GM19468 (cell line): ENCODE measurements around the gene SLIT3.

ENCODE experiments used
- ATAC-seq: cut with Tn5 transposase; IDR thresholded peaks from one replicate; pipeline ENCODE4 v1.9.1; 2021; ENCODE audit warnings: mild to moderate bottlenecking, moderate library complexity, moderate number of reproducible peaks; ENCODE audit not compliant: unreplicated experiment; ENCODE audit errors: extremely low read depth

The SLIT3 gene

DNA sequence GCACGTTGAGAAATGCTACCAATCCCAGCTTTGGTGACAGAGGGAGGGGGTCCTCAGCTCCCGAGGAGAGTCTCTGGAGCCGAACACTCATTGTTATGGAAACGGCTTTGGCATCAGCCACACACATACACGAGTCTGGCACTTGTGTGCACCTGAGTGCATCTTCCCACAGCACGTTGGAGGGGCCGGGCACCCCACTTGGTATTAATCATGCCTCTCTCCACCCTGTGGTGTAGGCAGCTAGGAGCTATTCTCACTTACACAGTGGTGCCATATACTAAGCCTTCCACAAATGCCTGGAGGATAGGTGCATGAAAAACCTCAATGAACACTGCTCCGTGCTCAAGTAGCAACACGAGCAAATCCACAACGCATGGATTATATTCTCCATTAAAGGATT, 587.9 kb downstream of the SLIT3 start:
- ATAC-seq: no peak

DNA sequence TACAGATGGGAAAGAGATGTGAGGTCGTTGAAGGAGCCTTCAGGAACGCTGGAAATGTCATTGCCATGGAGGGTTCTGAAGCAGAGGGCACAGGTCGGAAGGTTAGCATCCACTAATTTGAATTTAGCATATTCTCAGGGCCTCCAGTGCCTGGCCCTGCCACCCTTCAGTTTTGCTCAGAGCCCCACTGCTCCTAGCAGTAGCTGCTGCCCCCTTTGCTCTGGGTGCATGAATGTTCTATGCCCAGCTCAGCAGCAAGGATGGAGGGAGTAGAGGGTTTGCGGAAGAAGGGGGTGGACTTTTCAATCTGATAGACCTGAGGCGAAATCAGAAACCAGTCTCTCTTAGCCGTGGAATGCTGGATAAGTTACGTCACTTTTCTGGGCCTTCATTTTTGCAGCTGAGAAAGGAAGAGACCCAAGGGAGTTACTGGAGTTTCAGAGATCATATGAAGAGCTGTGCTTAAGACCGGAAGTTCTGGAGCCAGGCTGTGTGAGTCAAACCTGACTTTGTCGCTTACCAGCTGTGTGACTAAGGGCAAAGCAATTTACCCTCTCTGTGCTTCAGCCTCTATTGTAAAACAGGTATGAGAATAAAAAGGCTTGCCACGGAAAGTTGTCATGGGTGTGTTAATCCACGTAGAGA, 588.5 kb downstream of the SLIT3 start:
- no peak for ATAC-seq

DNA sequence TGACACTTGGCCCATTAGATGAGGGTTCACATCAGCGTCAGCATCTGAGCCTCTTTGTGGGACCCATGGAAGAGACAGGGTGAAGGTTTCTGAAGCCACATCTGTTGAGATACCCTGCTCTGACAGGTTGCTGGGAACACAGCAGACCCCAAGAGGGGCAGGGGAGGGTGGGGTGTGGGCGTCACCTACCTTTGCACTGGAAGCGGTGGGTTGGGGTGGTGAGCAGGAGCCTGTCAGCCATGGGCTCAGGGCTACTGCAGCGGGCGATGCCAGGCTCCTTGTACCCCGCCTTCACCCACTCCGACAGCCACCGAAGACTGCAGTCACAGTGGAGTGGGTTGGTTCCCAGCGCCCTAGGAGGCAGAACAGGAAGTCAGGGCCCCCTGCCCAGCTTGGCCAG, 590.2 kb downstream of the SLIT3 start:
- no peak for ATAC-seq

DNA sequence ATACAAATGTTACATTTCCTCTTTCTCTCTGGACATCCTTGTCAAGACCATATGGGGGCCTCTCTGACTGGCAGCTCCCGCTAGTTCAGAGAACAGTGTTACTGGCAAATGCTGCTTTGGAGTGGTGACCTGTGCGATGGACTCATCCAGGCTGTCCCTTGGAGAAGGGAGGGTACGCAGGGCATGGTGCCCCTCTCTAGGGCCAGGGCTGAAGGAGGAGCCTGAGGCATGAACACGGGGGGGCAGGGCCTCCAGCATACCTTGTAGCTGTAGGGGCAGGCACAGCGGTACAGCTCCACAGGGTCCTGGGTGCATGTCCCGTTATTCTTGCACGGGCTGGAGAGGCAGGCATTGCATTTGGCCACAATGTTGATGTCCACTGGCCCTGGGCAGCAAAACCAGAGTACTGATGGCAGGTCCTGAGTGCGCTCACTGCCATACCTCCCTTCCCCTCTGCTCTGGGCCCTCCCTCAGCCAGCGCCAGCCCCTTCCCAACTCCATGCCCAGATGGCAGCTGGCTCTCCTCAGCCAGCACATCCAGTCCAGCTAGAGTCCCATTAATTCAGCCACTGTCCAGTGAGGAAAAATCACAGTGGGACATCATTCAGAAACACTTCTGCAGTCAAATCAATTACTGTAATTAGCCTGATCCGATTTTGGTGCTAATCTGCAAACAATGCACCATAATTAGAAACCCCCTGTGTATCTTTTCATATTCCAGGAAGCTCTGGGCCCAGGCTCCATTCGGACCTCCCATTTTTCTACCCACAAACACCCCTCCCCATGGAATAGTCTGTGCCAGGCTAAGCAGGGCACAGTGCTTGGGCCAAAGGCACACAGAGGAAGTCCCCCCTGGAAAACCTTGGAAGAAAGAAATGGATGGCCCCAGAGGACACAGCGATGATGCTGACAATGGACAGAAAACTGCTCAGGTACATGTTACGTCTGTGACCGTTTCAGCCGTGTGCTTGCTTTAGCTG, 592.9 kb downstream of the SLIT3 start:
- no peak for ATAC-seq

DNA sequence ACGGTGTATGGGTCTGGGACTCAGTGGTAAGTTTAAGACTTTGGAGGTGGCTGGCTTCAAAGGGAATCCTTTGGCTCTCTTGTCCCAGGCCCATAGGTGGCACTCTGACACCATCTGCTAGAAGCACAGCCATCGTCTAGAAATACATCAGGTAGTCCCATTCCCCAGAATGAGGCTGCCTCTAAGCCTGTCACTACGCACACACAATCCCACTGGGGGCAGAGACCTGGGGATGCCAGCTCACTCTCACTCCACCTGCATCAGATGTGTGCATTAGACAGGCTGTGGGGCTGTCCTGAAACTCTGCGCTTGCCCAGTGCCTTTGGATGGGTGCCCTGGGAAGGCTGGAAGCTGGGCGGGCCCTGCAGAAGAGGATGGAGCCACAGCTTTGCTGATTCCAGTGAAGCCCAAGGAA, 594.3 kb downstream of the SLIT3 start:
- ATAC-seq: no peak

DNA sequence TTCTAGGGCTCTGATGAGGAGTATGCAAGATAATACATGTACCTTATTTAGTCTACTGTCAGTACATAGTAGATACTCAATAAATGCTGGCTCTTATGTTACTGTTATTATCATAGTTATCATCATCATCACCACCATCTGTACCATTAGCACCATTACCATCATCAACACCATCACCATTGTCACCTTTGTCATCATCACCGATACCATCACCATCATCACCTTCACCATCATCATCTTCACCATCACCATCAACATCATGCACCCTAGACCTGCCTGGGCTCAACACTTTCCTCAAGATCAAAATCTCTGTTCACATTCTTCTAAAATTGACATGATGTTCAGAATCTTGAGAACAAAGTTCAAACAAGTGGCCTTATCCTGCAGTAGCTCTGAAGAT, 595.6 kb downstream of the SLIT3 start:
- no peak for ATAC-seq

DNA sequence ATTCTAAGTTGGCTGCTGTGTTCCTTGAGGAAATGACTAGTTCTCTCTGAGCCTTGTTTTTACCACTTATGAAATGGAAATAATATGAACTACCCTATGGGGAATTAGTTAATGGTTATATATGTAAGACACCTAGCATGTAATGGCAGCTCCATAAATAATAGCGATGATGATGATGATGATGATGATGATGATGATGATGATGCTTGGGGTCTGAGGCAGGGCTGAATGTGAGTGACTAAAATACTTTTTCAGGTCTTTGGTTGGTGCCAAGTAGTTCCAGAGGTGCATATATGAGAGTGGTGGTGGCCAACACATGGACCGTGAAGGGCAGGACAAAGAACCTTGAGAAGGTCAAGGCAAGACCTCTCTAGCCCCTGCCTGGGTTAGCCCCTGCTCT, 598.4 kb downstream of the SLIT3 start:
- no peak for ATAC-seq

DNA sequence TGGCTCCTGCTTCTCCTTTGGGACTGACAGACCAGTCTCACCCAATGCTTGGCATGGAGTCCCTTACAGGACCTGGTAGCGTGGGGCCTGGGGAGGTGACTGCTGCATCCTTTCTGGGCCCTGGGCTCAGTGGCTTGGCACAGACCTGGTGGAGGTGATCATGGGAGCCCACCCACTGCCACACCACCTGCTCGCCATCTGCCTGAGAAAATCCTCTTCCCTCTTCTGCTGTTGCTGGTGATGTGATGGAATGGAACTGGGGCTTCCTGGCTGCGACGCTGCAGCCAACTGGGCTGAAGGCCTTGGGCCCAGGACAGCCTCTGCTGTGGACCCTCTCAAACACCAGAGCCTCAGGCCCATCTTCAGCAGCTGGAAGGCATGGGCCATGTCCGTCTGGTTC, 599.3 kb downstream of the SLIT3 start:
- ATAC-seq: no peak

DNA sequence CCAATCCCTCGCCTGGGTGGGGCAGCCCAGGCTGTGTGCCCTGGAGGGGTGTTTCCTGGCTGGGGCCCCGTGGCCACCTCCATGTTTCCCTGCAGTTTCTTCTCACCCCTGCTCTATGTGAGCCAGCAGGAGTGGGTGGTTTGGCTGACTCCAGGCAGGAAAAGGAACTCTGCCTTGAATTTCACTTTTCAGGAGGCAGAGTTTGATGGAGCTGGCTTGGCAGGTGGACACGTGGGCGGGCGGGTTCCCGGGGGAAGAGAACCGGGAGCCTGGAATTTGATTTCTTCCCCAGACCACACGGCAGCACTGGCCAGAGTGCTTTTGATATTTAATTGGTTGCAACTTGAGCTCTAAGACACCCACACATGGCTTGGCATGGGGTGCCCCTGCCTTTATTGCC, 601.9 kb downstream of the SLIT3 start:
- ATAC-seq: no peak

DNA sequence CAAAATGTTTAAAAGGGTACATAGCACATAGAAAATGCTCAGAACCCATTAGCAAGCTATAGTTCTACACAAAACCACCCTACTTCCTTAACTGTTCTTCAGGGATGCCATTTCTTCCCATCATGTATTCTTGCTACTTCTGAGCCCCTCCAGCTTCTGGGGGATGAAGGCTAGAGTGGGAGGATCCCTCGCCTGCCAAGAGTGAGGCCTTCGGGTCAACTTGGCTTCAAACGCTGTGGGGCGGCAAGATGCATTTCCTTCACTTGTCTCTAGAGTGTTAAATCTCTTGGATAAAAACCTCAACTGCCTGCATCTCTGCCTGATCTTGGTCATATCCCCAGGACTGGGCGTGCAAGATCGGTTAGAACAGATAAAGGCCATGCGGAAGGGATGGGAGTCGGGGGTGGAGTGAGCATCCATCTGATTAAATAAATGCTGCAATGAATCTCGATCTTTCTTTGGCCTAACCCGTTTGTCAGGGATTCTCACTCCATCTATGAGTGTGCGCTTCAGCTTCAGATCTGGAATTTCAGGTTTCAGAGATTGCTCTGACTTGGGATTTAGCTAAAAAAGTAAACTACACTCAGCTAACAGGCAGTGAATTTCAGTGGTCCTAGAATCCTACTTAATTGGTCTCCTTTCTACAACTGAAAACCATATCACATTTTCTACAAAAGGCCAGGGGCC, 603.8 kb downstream of the SLIT3 start:
- no peak for ATAC-seq

DNA sequence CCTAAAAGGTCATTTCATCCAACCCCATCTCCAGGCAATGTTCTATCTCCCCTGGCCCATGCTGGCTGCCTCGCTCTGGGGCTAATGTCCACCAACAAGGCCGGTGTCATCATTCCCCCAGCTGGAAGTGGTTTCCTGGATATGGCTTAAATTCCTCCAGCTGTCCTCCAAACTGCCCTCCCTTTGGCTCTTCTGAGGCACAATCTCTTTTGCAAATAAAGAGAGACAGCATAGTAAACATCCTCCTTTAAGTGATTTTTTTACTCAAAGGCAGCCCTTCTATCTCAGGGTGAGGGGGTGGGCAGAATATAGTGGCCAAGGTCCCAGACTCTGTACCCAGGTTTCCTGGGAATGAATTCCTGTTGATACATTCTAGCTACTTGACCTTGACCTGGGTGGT, 604.3 kb downstream of the SLIT3 start:
- no peak for ATAC-seq

DNA sequence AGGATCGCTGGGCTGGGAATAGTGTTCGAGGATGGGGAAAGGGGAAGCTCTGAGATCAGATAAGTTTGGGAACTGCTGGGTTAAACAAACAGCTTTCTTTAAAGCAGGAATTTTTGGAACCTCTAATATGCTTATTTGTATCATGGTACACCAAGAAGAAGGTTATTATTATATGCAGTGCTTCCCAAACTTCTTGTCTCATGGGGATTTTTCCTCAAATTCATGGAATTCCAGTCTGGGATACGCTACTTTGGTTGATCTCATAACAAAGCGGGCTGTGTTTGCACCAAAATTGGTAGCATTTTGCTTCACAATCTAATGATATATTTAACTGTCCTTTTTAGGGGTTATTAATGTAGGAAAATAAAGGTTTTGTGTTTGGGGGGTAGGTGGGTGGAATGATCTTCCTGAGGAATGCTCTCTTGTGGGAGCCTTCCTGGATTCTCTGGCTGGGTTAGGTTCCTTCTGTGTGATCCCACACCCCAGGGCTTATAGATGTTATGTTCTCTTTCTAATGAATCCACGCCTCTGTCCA, 605.6 kb downstream of the SLIT3 start:
- no peak for ATAC-seq

DNA sequence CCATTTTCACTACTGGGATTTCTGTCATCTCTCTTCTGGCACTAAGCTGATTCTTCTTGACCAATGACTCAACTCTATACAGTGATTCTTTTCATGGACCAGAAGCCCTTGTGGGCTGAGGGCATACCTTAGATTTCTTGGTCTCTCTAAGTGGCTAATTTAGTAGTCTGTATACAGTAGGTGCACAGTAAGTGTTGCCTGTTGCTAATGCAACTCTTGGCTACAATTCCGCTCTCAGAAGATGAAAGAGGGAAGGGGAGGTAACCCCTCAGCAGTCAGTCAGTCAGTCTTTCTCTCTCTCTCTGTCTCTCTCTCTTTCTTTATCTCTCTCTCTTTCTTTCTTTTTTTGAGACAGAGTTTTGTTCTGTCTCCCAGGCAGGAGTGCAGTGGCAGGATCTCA, 606.6 kb downstream of the SLIT3 start:
- no peak for ATAC-seq

DNA sequence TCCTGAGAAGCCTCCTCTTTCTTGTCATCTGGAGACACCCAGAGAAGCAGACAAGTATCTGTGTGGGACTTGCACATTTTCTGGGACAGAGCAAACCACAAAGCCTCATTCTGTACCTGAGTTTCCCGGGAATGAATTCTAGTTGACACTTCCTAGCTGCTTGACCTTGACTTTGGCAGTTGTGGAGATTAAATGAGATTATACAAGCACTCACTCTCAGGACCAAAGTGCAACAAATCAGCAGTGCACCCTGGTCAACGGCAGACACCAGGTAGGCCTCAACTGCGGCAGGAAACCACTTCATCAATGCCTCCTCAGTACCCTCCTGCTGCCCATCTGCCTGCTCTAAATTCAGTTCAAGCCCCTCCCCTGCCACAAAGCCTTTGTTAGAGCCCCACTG, 607.1 kb downstream of the SLIT3 start:
- no peak for ATAC-seq

DNA sequence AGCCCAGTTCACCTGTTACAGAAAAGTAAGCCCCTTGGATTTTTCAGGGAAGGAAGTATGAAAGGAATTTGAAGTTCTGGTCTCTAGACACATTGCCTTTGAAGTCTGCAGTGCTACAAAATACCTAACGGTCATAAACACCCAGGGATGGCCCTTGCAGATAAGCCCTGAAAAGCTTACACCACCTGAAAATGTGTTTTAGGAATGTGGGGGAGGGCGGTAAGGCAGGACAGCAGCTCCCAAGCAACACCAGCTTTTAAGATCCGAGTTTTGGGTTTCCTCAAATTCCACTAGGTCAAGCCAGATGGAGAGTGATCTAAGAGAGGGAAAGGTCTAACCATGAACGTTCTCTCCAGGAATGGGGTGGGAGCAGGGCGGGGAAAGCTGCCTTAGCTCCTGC, 607.6 kb downstream of the SLIT3 start:
- ATAC-seq: no peak

DNA sequence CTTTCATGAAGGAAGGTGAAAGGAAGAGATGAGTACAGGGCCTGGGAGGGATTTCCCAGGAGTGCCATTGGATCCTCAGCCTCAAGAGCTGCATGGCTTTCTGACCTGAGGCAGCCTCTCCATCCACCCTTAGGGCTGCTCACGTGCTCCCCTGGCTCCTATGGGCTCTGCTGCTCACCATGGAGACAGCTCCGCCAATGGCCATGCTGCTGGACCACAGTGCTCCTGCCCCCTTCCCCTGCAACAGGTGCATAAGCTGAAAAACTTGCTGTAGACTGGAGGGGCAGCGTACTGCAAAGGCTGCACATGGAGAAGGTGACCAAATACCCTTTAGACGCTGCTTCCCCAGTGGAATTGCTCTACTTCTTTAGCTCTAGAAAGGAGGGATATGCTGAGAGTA, 609.0 kb downstream of the SLIT3 start:
- no peak for ATAC-seq

DNA sequence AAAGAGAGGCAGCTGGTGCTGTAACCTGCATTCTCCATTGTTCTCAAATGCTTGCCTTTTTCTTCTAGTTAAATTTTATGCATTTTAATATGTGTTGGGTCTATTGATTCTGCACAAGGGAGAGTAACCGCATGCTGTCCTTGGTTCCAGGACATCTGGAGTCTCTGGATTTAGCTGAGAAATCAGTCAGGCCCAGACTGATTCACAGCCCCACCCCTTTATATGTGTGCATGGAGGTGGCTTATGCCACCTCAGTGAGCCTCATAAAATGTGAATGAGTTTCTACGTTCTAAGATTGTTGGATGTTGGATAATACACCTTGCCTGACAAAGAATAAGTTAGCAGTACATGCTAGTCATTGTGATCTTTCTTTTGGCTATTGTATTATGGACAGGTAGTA, 611.7 kb downstream of the SLIT3 start:
- no peak for ATAC-seq

DNA sequence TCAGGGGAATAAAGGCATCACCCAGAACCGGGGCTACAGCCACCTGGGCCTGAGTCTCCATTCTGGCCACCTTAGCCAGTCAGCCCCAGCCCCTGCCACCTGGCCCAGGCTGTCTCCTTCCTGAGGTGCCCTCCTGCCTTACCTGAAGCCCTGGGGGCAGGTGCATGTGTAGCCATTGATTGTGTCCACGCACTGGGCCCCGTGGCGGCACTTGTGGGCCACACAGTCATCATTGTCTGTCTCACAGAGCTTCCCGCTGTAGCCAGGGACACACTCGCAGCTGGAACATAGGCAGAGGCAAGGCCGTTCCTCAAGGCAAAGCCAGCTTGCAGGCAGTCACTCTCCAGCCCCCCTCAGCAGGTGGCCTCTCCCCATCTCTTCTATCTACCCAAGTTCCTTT, 614.1 kb downstream of the SLIT3 start:
- no peak for ATAC-seq

DNA sequence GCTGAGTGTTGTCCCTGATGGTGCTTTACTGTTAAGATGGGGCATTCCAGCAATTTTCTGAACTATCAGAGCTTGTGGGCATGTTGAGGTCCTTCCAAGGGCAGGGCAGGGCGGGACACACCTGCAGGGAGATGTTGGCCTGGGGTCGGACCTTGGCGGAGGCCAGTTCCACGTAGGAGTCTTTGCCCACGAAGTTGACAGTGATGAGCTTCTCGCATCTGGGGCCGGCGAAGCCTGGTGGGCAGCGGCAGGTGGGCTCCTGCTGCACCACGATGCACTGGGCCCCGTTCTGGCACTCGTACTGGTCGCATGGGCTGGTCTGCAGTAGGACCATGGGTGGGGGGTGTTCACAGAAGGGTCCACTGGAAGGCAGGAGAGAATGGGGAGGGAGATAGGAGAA, 615.4 kb downstream of the SLIT3 start:
- ATAC-seq: no peak

DNA sequence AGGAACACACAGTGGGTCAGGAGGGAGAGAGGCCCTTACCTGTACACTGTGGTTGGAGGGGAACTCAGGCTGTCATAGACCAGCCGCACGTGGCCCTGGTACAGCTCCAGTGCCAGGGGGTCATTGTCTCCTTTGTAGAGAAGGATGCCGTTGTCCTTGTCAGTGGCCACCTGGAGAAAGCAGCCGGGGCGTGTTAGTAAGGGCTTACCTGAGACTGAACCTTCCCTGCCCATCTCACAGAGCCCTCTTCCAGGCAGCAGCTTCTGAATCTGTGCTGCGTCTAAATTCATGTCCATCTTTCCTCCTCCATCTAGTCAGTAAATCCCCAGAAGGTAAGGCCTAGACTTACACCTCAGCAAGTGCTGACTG, 617.0 kb downstream of the SLIT3 start:
- ATAC-seq: no peak
